OCI-LY3 (cell line): ENCODE results near the gene FAM228B.

Experiments
- CTCF ChIP-seq: fragments of 200-600, 300-600 bp; sonication (generic); IDR thresholded peaks from 2 replicates; pipeline ENCODE4 v1.5.1; 2014; ENCODE audit warnings: antibody characterized with exemption, low read length, low read depth
- EZH2phosphoT487 ChIP-seq: fragments of 200-600 bp; shearing (Covaris generic); IDR thresholded peaks from 2 replicates; pipeline ENCODE4 v1.6.1; 2018; ENCODE audit warnings: antibody characterized with exemption, mixed run types, low read depth

GRCh38 chr2:24084386-24085199 lies 38.7 kb upstream of the FAM228B start, which contains the start of gene TP53I3:
- TF ChIP-seq CTCF (peak; percentile 83), EZH2phosphoT487 (no peak)
